ENCODE data around the gene TRIM56.

- no peak for TF ChIP-seq CTCF (IDR thresholded peaks at IDR 0.05)
- TF ChIP-seq POLR2A (IDR thresholded peaks at IDR 0.05), result no peak
These were observed 49.3 kb upstream of the TRIM56 start for GRCh38 chr7:101035941-101036340.
